C4-2B (cell line): ENCODE results near the gene OR6C76.
"Not testable (repeated sequence)": the region's sequence is repeated elsewhere in the genome, so short reads cannot be mapped to it uniquely, and the experiment has no call there.

Experiments used
- H3K27ac ChIP-seq: fragments of 450-650 bp; 2 replicates; pipeline ENCODE4 v1.5.1; 2017
- CTCF ChIP-seq: fragments of 450-650 bp; conservative IDR thresholded peaks from 2 replicates; pipeline ENCODE4 v1.5.1; 2017; ENCODE audit warnings: mild to moderate bottlenecking
- ZFX ChIP-seq: fragments of 450-650 bp; IDR thresholded peaks from 2 replicates; pipeline ENCODE4 v1.6.1; 2017

The OR6C76 gene

GRCh38 chr12:55425954-55426353 is at the start of gene OR6C76:
Gene OR6C76 (plus strand): TSS chr12:55426254. CDS start chr12:55426254, 0 bp downstream.
- H3K27ac ChIP-seq: no peak within 1 kb of the TSS
- TF ChIP-seq CTCF: no peak
- TF ChIP-seq ZFX: no peak

GRCh38 chr12:55385891-55386290 is 40.2 kb upstream of the OR6C76 start:
- no peak overlapping the region for H3K27ac ChIP-seq
- TF ChIP-seq CTCF (no peak), ZFX (no peak)

GRCh38 chr12:55392032-55392795 is 33.8 kb upstream of the OR6C76 start:
- TF ChIP-seq ZFX (no peak), CTCF (no peak)
- H3K27ac ChIP-seq: no peak overlapping the region

- H3K27ac ChIP-seq: no peak overlapping the region
- TF ChIP-seq ZFX (no peak), CTCF (no peak)
These were observed 29.7 kb upstream of the OR6C76 start for GRCh38 chr12:55396326-55396725.

GRCh38 chr12:55400229-55400628 is 25.8 kb upstream of the OR6C76 start, which contains the start of gene OR6C65:
Gene OR6C65 (plus strand): TSS chr12:55400529. CDS start chr12:55400529, 0 bp downstream.
- no peak within 1 kb of the TSS for H3K27ac ChIP-seq
- TF ChIP-seq CTCF (no peak), ZFX (no peak)

GRCh38 chr12:55407866-55408265 is 18.2 kb upstream of the OR6C76 start:
- TF ChIP-seq CTCF (no peak), ZFX (no peak)
- H3K27ac ChIP-seq: no peak overlapping the region

GRCh38 chr12:55409133-55409532 is 16.9 kb upstream of the OR6C76 start:
- not testable (repeated sequence) for H3K27ac ChIP-seq

GRCh38 chr12:55412138-55412537 is 13.9 kb upstream of the OR6C76 start:
- H3K27ac ChIP-seq: not testable (repeated sequence)

- H3K27ac ChIP-seq: not testable (repeated sequence)
These were observed 12.3 kb upstream of the OR6C76 start for GRCh38 chr12:55413498-55414388.

GRCh38 chr12:55414396-55414823 is 11.6 kb upstream of the OR6C76 start:
- H3K27ac ChIP-seq: not testable (repeated sequence)

- H3K27ac ChIP-seq: not testable (repeated sequence)
These were observed 11.2 kb upstream of the OR6C76 start for GRCh38 chr12:55414889-55415288.
